GM19240 (cell line): ENCODE data around the gene GPR107.
A peak's percentile ranks its signal among the peaks of the same experiment; 100 is the strongest.
"Not testable (repeated sequence)": the region's sequence is repeated elsewhere in the genome, so short reads cannot be mapped to it uniquely, and the experiment has no call there.

Experiments used
- DNase-seq: peaks from one replicate; pipeline ENCODE4 v3.0.0; 2011; ENCODE audit warnings: low spot score; ENCODE audit not compliant: insufficient read length

The GPR107 gene

GRCh38 chr9:130053504-130054324, at the start of gene GPR107:
Gene GPR107 (plus strand): TSS chr9:130053906. CDS start chr9:130053933, 27 bp downstream.
- peak; percentile 78 for DNase-seq

DNA sequence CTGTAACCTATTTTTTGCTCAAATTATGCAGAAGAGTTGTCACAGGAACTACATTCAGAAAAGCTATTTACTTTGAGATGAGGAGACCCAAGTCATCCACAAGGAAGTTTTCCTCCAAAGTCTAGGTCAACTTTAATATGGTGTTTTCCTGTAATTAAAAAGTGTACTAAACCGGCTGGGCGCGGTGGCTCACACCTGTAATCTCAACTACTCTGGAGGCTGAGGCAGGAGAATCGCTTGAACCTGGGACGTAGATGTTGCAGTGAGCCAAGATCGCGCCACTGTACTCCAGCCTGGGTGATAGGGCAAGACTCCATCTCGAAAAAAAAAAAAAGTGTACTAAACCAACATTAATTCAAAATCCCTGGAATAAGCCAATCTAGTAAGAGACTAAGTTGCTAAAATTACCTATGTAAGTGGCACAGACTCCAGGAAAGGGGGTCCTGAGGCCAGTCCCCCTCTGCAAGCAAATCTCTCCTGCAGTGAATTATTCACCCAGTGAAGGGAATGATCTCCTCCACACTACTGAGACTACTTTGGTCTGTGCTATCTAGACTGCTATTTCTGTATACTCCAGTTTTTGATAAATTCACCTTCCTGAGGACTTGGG, 49.7 kb upstream of the GPR107 start:
- no peak for DNase-seq

GRCh38 chr9:130006952-130007351, 46.8 kb upstream of the GPR107 start:
- DNase-seq = not testable (repeated sequence)

DNA sequence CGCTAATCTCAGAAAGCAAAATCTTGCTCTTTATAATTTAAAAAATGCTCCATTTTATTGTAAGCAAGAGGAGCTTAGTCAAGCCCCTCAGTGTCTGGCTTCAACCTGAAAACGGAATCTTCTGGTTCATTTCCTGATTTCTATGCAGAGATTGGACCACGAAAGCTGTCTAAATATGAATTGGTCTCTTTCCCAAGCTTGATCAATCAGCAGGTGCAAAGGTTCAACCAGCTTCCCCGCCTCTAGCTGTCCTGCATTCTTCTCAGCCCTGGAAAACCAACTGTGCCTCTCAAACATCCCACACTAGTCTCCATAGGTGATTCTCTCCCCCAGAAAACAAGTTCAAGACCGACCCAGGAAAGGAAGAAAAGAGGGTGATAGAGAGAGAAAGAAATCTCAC, 45.2 kb upstream of the GPR107 start:
- DNase-seq = no peak

DNA sequence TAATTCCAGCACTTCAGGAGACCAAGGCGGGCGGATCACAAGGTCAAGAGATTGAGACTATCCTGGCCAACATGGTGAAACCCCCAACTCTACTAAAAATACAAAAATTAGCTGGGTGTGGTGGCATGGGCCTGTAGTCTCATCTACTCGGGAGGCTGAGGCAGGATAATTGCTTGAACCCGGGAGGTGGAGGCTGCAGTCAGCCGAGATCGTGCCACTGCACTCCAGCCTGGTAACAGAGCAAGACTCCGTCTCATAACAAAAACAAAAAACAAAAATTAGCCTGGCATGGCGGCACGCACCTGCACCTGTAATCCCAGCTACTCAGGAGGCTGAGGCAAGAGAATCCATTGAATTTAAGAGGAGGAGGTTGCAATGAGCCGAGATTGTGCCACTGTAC, 44.2 kb upstream of the GPR107 start:
- DNase-seq = not testable (repeated sequence)

DNA sequence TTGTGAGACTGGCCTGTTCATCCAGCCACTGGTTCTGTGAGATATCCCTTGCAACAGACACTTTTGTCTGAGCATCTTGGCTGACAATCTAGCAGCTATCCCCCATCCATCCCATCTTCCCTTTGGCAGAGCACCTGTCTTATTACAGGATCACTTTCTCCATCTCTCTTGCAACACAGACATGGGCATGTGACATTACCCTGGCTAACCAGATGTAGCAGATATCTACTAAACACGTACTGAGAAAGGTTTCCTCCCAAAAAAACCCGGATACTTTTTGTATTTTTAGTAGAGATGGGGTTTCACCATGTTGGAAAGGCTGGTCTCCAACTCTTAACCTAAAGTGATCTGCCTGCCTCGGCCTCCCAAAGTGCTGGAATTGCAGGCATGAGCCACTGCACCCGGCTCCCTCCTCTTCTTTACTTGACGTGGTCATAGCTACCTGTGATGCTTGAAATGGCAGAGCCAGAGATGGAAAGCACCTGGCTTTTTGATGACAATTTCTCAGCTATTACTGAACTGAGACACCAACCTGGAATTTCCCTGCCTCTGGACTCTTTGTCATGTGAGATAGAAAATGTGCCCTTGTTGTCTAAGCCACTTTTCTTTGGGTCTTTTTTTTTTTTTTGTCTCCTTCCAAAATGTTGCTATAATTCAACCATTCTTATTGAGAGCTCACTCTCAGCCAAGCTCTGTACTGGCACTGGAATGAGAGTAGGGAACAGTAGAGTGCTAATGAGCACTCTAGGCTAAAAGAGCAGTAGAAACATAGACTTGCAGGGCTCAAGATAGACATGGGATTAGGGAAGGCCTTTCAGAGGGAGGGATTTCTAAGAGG, 43.3 kb upstream of the GPR107 start:
- DNase-seq = no peak

DNA sequence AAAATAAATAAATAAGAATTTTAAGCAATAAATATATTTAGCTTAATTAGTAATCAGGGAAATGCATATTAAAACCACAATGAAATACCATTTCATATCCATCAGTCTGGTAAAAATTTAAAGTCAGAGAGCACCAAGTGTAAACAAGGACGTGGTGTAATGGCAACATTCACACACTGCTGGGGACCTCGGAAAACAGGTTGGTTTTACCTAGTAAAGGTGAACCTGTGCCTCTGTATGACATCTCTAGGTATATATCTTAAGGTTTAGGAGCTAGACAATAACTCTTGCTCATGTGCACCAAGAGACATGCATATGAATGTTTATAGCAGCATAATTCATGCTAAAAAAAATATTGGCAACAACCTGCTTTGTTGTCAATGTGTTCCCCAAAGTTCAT, 40.4 kb upstream of the GPR107 start:
- DNase-seq = no peak

GRCh38 chr9:130015353-130016019, 38.2 kb upstream of the GPR107 start:
- no peak for DNase-seq

- DNase-seq = no peak
Measured at GRCh38 chr9:130017076-130017475, 36.6 kb upstream of the GPR107 start.

GRCh38 chr9:130017510-130017909, 36.2 kb upstream of the GPR107 start:
- DNase-seq = not testable (repeated sequence)

DNA sequence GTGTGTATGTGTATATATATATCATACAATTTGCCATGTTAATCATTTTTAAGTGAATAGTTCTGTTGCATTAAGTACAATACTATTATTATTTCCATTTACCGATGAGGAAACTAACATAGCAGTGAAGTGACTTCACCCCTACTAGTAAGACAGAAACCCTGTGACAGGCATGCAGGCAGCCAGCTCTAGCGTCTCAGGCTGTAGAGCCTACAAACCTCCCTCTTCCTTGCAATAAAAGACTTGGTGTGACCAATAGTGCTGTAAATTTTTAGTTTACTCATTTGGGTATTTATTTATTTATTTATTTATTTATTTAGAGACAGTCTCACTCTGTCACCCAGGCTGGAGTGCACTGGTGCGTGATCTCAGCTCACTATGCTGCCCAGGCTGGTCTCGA, 35.4 kb upstream of the GPR107 start:
- no peak for DNase-seq

- DNase-seq = no peak
Measured at GRCh38 chr9:130020618-130021017, 33.1 kb upstream of the GPR107 start.

DNA sequence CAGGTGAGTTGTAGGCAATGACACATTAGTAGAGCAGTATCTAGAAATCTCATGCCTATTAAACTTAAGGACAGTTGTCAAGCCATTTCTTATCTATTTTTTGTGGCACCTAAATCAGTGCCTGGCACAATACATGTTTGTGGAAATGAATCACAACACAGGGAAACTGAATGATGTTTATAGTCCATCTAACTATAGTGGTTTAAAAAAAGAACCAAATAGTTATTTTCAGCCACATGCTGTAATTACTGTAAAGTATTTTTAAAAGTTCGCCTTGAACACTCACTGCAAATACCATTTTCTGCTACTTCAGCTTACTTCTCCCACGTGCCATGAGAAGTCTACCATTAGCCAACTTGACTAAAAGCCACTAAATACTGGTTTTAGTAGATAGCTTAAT, 32.6 kb upstream of the GPR107 start:
- no peak for DNase-seq

- not testable (repeated sequence) for DNase-seq
Measured at GRCh38 chr9:130021842-130022241, 31.9 kb upstream of the GPR107 start.

- no peak for DNase-seq
Measured at GRCh38 chr9:130022566-130023143, 31.1 kb upstream of the GPR107 start.

GRCh38 chr9:130023144-130023787, 30.4 kb upstream of the GPR107 start:
- no peak for DNase-seq

DNA sequence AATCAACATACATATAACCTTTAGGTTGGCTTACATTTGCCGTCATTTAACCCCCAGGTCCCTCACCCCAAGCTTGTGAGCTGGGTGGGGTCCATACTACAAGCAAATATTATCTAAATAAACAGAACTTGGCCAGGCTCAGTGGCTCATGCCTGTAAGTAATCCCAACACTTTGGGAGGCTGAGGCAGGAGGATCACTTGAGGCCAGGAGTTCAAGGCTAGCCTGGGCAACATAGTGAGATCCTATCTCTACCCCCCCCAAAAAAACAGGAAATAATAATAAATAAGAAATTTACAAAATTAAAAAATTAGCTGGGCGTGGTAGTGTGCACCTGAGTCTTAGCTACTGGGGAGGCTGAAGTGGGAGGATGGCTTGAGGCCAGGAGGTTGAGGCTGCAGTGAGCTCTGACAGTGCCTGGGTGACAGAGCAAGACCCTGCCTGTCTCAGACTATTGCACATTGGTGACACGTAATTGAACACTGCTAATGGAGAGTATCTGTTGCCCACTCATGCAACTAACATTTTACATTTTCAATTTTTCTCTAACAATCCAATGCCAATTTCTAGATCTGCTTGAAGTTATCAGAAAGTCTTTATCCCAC, 29.6 kb upstream of the GPR107 start:
- DNase-seq = no peak

DNA sequence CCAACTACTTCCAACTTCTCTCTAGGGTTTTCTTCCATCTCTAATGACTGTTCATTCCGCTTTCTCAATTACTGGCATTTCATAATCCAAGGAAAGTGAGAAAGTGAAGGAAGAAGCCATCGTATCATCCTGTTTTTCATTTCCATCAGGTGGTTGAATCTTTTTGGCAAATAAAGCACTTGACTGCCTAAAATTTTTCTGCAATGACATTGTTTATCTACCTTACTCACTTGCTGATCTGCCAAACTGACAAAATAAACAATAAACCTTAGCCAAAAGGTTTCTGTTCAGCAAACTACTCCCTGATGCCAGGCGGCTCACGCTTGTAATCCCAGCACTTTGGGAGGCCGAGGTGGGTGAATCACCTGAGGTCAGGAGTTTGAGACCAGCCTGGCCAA, 29.1 kb upstream of the GPR107 start:
- no peak for DNase-seq

- DNase-seq = no peak
Measured at GRCh38 chr9:130026583-130027340, 26.9 kb upstream of the GPR107 start.
